GM18907 (cell line): ENCODE results near the gene TMEM245.

Experiments used
- ATAC-seq: cut with Tn5 transposase; IDR thresholded peaks from one replicate; pipeline ENCODE4 v1.9.1; 2021; ENCODE audit warnings: mild to moderate bottlenecking, moderate library complexity; ENCODE audit not compliant: unreplicated experiment

Gene TMEM245

DNA sequence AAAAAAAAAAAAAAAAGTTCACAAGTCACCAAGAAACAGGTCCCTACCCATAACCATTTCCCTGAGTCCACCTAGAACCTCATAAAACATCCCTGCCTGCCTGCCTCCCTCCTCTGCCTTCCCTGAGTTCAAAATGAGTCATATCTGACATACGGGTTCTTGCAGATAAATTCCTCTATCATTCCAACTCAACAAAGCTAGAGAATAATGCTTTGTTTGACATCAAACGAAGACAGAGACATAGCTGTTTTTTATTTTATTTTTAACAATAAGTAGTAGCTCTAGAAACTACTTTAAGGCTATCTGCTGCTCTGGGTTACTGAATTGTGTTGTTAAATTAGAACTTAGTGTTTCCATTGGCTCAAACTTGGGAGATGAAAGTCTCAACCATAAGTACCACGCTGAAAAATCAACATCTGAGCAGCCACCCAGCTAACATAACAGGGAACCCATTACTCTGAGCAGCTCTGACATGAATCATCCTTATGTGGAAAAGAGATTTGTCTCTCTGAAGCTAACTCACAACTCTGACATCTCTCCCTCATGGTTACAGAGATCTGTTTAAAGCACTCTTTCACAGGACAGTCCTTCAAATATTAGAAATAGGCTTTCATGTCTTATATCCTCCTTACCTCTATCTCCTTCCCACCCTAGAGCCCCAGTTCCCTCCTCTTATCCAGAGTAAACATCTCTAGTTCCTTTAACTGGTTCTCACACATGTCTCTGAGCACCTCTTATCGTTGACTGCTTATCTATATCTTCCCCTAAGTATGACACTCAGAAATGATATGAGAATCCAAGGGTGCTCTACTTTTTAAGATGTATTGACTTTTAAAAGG, 12.1 kb downstream of the TMEM245 start:
- no peak for ATAC-seq

DNA sequence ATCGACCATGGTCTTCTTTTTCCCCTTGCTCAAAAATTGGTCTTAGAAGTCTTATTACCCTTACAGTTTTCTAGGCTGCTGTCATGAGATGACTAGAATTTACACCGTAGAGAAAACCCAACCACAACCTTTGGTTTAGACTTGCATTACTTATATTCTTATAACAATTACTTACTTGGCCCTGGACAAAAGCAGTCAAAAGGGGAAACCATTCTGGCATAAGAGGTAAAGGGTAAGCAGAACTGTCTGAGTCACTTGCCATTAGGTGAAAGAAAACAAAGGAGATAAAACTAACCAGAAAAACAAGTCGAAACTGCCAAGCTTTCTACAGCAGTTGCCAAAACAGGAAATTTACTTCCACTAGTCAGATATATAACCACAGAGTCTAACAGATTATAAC, 17.9 kb downstream of the TMEM245 start:
- peak; percentile 80 for ATAC-seq

DNA sequence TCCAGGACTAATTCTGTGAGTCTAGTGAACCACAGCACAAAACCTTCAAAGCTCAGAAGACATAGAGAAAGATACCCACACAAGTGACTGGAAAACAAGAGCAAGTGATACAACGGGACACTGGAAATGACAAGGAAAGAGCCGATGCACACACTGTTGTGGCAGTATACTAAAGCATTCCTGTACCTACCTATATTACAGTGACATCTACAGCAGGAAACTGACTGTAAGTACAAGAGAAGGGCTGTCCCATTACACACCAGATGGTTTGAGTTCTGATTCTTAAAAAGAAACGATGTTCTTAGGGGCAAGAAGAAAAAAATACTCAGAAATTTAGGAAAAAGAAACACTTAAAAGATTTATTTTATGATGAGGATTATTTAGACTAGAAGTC, 18.5 kb downstream of the TMEM245 start:
- peak; percentile 6 for ATAC-seq

- ATAC-seq, result peak; percentile 47
These were observed 19.1 kb downstream of the TMEM245 start for GRCh38 chr9:109100543-109101201.

DNA sequence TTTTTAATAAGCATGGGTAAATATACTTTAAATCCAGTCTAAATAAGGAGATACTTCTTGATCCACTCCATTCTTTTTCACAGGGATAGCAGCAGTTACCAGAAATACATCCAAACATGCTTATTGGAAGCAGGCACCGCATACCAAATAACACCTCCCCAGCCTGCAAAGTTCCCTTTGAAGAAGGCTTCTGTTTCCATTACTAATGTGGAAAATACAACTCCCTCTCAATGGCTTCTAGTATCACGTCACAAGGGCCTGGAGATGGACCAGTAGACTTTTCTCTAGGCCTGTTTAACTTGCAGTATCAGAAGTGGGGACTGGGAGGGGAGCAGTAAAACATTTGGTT, 20.8 kb downstream of the TMEM245 start:
- ATAC-seq, result no peak

DNA sequence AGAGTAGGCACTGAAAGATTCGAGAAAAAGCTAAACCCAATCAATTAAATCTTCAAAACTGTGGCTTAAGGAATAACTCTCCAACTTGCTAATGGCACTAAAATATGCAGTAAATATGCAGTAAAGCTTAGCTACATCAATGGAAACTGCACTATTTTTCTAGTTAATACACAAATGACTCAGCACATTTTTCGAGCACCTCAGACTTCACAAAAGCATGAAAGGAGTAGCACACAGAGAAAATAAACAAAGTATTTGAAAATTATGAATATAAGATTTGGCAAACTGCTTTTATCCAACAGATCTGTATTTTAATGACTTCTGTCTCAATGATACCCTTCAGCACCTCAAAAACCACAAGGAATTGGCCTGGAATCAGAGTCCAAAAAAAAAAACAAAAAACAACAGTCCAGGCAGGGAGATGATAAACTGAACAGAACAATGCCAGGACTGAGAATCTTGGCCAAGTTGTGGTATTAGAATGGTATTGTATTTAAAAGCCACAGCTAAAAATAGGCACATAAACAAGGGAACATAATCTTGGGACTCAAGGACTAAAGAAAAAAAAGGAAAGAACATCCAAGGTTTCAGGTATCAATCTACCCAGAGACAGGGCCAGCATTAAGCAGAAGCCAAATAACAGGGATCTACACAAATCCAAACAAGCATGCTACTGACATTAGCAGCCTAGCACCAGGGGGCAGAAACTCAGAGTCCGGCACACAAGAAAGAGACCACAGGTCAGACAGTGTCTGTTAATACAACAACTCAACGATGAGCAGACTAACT, 21.4 kb downstream of the TMEM245 start:
- ATAC-seq, result no peak

DNA sequence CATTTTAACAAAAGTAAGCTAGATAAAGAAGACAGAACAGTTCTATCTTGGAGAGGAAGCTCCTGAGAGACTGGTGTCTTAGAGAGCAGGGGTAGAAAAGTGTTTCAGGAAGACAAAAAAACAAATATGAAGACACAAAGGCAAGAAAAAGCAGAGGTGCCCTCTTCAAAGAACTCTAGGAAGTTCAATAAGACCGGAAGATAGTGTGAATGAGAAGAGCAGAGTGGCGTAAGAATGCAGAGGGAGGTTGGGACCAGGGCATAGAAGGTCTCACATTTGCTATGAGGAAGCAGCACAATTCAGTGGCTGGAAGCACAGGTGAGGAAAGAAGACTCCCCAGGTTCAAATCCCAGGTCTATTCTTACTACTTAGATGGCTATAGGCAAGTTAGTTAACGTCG, 22.6 kb downstream of the TMEM245 start:
- no peak for ATAC-seq

- no peak for ATAC-seq
These were observed 24.4 kb downstream of the TMEM245 start for GRCh38 chr9:109095321-109095720.

- no peak for ATAC-seq
These were observed 25.5 kb downstream of the TMEM245 start for GRCh38 chr9:109094268-109094667.

DNA sequence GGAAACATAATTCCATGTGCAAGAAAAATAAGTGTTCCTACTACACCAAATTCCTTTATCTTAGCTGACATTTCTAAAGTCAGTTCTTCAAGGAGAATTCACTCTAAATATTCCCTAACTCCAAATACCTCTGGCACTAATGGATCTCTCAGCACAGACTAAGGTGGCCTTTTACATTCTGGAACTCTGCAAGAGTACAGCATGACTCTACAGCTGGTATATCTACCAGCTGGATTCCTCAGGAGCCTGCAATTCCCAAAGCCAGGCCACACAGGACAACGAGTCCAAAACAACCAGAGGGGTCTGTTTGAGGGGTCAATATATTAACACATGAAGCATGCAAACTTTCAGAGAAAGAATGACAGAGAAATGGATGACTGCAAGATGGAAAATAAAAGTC, 27.2 kb downstream of the TMEM245 start:
- ATAC-seq, result no peak

- ATAC-seq, result no peak
These were observed 27.6 kb downstream of the TMEM245 start for GRCh38 chr9:109092051-109092580.

GRCh38 chr9:109088221-109088620, 31.5 kb downstream of the TMEM245 start:
- no peak for ATAC-seq

- ATAC-seq, result no peak
These were observed 32.0 kb downstream of the TMEM245 start for GRCh38 chr9:109087795-109088194.

DNA sequence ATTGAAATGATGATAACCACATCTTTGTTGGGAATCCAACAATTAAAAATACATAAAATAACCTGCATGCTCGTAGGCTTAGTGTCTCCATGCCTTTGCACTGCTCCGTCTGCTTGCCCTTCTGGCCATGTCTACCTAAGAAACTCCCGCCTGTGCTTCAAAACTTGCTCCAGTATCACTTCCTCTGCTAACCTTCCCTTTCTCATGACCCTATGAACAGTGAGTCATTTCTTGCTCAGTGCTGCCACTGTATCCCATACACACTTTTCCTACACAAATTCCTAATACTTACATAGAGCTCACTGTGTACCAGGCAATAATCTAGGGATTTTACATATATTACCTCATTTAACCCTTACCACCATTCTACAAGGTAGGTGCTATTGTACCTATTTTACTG, 33.5 kb downstream of the TMEM245 start:
- peak; percentile 87 for ATAC-seq

GRCh38 chr9:109085510-109085909, 34.2 kb downstream of the TMEM245 start:
- ATAC-seq, result no peak

- ATAC-seq, result no peak
These were observed 35.8 kb downstream of the TMEM245 start for GRCh38 chr9:109083813-109084405.

GRCh38 chr9:109083141-109083540, 36.6 kb downstream of the TMEM245 start:
- no peak for ATAC-seq

DNA sequence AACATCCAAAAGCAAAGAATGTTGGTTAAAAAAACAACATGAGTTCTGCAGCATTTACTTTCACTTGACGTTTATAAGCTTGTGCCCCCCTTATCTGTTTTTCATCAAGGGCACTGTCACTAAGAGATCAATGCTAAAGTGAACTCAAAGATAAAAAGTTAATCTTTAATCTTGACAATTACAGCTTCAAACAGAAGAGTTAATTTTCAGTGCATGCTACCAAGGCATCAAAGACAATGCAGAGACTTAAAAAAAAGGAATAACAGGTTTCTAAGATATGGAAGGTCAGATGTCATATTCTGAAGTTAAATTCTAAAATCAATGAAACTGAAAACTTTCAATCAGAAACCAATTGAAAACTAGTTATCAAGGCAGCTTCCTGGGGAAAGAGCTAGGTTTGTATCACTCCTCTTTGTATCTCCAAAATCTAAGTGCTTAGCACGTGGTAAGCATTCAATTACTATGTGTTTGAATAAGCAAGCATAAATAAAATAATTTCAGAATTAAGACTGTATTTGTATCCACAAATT, 37.6 kb downstream of the TMEM245 start:
- no peak for ATAC-seq

DNA sequence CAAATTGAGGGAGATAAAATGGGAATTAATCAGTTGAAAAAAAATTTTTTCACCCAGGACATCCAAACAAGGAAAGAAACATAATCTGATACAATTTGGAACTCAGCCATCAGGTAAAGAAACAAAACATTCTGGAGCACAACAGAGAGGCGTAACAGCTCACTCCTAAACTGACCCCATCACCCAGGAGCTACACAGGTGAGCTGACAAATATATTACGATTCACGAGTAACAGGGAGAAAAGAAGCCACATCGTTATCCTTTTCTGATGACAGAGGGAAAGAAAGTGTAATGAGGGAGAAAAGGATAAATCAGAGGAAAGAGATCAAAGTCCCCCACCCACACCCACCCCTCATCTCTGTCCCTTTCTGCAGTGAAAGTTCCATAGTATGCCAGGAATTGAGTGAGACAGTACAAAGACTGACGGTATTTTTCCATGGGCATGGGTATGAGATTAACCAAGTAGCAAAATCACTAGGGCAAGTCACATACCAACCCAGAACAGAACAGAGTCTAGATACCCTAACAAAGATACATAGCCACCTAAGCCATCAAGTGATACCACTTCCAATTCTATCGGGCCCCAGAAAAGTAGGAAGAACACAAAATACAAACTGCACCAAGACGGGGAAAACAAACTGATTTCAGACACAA, 45.4 kb downstream of the TMEM245 start:
- ATAC-seq, result no peak

DNA sequence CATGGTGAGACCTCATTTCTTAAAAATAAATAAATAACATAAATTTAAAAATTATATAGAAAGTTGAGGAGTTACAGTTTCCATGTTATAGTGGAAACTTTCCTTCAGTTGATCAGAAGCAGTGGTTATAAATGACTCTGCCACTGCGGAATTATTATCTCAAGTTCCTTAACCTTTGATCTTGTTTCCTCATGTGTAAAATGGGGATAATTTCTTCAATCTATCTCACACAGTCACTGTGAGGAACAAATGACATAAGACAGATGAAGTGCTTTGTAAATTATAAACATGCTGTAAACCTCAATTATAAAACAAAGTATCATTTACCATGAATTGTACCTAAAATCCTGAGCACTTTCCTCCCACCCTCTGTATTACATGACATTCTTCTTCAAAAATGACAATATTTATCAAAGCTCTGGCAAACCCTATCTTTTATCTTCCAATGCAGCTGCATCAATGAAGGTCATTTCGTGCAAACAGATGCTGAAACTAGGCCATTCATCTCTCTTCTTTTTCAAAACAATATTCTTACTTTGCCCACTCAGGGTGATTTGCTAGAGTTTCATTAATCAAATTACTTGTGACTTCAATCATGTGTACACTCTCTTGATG, 46.8 kb downstream of the TMEM245 start:
- ATAC-seq, result no peak
